ENCODE data around the gene MYMK.

MYMK gene

DNA sequence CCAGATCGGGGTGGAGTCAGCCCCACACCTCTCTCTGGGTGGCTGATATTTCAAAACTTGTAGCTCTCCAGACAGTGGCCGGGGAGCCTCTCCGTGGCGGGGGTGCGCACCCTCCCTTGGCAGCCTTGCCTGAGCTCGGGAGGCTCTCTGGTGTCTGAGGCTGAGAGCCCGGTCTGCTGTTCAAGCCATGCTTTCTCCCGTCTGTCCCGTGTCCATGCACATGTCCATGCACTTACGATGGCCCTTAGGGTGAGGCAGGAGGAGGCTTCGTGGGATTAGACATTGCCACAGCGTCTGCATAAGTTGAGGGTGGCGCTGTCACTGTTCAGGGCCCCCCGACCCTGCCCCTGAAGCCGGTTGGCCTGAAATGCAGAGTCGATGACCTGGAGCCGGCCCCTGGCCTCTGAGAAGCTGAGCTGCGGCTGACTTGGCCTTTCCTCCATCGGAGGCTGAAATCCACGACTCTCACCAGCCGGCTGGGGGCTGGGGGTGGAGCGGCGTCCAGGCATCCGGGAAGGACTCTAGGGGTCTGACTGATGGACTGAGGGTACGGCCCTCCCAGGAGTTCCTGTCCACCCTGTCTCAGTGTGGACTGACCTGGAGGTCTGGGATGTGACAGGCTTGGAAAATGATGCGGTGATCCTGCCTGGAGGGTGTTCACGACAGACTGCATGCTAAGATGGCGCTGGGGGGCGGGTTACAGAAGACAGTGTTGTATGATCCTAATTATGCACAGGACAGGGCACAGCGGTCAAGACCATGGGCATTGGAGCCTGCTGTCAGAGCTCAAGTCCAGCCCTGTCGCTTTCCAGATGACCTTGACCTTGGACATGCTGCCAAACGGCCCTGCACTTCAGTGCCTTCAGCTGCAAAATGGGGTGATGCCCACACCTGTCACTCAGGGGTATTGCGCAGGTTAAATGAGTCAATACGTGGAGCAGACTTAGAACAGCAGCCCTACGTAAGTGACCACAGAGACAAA, 27.6 kb downstream of the MYMK start:
- DNase-seq, result no peak

DNA sequence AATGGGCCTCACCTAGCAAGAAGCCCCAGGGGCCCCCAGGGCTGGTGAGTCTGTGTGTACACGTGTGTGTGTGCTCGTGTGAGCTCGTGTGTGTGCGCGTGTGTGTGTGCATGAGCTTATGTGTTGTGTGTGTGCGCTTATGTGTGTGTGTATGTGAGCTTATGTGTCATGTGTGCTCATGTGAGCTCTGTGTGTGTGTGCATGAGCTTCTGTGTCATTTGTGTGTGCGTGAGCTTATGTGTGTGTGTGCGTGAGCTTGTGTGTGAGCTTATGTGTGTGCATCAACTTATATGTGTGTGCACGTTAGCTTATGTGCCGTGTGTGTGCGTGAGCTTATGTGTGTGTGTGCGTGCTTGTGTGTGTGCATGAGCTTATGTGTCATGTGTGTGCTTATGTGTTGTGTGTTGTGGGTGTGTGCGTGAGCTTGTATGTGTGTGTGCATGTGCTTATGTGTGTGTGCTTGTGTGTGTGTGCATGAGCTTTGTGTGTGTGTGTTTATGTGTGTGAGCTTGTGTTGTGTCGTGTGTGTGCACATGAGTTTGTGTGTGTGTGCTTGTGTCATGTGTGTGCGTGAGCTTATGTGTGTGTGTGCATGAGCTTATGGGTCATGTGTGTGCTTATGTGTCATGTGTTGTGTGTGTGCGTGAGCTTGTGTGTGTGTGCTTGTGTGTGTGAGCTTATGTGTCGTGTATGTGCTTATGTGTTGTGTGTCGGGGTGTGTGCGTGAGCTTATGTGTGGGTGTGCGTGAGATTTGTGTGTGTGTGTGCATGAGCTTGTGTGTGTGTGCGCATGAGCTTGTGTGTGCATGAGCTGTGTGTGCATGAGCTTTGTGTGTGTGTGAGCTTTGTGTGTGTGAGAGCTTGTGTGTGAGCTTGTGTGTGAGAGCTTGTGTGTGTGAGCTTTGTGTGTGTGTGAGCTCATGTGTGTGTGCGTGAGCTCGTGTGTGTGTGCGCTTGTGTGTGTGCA, 29.1 kb downstream of the MYMK start:
- DNase-seq, result no peak

DNA sequence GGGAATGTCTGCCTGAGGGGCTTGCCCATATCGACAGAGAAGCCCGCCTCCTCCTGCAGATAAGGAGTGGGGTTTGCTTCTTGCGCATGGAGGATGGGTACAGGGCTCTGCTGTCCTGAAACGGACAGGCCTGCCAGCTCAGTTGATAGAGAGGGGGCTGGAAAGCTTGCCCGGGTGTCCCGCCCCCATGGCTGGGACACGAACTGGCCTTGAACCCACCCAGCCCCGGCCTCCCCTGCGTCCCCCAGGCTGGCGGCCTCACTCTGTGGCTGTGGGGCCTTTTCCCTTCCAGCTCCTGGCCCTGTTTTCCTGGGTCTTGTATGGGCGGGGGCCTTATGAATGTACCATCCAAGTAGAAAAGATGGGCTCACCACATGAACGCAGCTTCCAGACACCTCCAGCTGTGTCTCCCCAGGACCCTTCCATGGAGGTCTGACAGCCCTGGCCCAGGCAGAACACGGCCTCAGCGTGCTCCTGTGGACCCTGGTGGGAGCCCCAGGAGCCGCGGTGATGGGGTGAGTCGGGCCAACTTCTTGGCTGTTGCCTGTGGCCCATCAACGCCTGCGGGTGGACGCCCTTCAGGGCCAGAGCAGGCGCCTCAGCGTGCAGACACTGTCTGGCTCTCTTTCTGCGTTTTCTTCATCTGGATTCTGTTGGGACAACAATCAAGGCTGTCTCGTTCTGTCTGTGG, 30.0 kb downstream of the MYMK start:
- no peak for DNase-seq

DNA sequence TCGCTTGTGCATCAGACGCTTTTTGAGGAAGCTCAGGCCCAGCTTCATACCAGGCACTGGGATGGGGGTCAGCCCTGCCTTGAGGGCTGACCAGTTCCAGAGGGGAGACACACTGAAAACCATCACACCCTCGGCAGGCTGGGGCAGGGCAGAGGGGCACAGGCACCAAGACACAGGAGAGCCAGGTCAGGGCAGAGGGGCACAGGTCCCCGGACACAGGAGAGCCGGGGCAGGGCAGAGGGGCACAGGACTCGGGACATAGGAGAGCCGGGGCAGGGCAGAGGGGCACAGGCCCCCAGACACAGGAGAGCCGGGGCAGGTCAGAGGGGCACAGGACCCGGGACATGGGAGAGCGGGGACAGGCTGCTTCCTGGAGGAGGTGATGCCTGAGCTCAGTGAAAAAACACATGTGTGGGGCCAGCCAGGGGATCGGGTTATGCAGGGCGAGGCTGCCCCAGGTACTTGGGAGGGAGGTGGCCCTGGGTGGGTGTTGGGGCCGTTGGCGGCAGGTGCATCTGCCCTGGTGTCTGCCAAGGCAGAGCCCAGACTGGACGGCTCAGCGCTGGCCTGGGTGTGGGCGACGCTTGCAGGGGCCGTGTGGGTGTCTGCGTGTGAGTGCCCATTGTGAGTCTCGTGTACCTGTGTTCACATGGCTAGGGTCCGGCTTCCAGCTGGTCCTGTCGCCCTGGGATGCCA, 30.8 kb downstream of the MYMK start:
- DNase-seq, result no peak

DNA sequence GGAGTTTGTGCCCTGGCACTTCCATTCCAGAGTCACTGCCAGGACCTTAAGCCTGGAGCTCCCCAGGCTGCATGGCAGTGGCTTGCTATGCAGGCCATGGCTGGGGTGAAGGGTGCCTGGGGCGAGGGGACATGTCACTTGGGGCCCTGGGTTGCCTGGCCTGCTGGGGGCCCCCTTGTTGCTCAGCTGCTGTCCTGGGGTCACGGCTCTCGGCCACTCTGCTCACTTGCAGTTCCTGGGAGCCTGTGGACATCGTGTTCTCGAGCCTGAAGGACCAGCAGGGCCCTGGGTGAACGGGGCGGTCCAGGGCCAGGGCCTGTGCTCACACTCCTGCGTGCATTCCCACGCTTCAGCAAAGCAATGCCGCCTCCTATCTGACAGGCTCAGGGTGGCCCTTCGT, 31.3 kb downstream of the MYMK start:
- DNase-seq, result no peak

DNA sequence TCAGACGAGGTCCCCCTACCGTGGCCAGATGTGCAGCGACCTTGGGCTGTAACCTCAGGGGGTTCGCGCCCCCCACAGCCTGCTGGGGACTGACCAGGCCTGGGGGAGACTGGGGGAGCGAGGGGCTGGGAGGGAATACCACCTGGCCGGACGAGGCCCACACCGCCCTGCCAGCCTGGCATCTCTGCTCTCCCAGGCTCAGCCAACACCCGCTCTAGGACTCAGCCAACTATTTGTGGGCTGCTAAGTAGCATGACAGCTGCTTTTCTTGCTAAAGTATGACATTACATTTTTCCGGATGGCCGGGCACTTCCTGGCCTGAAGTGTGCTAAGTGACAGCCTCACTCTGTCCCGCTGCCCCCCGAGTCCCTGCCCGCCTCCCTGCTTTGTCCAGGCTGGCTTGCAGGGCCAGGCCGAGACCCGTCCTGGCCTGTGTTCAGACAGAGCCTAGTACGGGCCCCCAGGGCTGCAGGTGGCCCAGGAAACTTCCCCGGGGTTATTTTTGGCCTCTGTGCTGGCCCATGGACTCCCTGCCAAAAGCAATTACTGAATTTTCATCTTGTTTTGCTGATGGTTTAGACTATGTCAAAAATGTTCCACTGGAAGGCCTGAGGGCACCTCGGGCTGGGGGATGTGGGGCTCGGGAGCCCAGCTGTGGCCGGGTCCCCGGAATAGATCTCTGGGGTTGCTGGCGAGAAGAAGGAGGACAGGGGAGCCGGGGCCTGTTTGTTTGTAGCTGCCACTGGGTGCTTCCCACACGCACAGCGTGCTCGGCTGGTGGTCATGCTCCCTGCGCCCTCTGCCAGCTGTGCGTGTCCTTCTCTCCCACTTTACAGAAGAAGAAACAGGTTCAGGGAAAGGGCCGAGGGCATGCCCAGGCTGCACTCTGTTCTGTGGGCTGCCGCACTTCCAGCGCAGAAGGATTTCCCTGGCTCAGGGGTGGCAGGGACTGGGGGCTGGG, 32.4 kb downstream of the MYMK start:
- DNase-seq, result no peak

DNA sequence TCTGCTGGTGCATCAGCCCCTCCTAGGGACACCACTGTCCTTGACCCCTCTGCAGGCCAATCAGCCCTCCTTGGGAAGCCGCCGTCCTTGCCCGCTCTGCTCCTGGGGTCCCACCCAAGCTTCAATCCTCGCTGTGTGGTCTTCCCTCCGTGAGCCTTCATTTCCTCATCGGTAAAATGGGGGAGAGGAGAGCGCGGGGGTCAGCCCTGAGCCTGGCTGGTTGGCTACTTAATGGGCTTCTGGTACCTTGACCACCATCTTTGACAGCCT, 33.2 kb downstream of the MYMK start:
- no peak for DNase-seq

DNA sequence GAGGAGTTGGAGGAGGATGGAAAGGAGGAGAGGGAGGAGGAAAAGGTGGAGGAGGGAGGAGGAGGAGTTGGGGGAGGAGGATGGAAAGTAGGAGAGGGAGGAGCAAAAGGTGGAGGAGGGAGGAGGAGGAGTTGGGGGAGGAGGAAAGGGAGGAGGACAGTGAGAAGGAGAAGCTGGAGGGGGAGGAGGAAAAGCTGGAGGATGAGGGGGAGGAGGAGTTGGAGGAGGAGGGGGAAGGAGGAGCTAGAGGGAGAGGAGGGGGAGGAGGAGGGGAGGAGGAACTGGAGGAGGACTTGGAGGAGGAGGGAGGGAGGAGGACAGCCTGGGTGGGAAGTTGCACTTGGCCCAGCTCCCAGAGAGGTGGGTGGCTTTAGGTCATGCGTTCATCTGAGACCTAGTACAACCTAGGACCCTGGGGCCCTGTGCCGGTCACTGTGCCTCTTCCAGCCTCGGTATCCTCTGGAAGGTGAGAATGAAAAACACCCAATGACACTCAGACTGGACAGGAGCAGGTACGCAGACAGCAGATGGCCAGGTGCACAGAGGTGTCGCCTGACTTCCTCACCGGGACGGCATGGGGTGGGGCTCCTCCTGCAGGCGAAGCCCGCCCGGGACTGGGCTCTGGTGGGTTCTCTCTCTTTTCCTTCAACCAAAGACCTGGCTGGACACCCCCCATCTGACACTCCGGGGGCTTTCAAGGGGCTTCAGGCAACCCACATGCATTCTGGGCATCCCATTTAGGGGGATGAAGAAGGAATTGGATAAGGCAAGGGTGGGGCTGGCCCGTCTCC, 33.7 kb downstream of the MYMK start:
- no peak for DNase-seq

DNA sequence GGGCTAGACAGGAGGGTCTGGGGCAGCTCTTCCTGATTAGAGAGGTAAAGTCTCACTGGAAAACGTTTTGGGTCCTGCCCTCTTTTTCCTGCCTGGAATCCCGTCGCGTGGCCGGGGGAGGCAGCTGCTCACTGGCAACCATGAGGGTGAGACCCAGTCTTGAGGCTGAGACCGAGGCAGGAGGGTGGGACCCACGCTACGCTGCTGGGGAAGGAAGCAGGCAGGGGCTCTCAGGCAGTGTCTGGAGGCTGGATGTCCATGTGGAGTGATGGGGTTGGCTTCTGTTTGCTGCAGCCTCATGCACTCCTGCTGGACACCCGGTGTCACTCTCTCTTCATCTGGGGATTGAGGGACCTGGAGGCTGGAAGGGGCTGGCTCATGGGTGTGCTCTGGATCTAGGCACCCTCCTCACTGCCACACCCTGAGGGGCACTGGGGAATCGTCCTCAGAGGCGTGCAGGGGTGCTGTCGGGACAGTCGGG, 34.5 kb downstream of the MYMK start:
- no peak for DNase-seq

DNA sequence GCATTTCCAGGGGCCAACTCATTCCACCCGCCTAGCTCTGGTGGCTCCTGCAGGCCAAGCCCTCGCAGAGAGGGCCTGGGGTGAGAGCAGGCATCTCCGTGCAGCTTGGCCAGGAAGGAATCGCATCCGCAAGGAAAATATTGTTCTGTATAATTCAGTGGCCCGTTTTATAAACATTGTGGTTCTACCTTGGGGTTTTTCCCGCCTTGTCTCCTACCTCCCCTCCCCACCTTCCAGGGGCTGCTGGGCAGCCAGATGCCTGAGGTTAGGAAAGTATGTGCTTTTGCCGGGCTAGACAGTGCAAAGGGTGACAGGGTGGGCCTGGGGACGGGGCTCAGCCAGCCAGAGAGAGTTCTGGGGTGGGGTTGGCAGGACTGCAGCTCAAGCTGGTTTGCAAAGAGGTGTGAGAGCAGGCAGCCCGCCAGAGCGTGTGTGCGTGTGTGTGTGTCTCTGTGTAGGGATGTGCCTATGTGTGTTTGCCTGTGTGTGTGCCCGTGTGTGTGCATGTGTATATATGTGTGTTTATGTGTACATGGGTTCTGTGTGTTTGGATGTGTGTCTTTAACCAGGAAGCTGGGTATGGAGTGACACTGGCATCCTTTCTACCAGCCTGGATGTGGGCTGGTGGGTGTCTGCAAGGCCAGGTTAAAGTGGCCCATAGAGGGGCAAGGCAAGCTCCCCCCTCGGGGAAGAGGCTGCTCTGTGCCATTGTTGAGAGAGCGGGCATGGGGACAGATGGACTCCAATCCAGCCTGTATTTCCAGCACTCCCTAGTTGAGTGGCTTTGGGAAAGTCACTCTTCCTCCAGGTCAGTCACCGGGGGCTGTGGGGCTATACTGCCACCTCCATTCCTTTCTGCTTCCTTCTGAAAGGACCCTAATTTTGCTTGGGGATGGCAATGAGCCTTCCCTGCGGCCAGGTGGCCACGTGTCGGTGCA, 35.2 kb downstream of the MYMK start:
- DNase-seq, result no peak

DNA sequence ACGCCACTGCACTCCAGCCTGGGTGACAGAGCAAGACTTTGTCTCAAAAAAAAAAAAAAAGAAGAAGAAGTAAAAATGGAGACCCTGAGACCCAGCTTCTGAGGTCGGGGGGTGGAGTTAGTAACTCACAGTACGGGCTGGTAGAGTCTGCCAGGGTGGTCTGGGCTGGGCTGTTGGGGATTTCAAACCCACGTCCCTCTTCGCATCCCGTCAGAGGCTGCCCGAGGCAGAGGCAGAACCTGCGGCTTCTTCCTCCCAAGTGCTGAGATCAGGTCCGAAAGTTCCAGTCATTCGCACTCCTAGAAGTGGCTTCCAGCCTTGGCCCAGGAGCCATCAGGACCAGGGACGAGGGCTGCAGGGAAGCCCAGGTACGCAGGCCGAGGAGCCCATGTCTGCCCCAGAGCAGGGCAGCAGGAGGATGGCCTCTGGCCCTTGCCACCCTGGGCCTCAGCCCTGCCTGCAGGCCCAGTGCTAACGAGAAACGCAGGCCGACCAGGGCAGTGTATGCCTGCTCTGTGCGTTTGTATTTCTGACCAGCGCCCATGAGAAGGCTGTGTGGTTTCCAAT, 36.0 kb downstream of the MYMK start:
- DNase-seq, result no peak

DNA sequence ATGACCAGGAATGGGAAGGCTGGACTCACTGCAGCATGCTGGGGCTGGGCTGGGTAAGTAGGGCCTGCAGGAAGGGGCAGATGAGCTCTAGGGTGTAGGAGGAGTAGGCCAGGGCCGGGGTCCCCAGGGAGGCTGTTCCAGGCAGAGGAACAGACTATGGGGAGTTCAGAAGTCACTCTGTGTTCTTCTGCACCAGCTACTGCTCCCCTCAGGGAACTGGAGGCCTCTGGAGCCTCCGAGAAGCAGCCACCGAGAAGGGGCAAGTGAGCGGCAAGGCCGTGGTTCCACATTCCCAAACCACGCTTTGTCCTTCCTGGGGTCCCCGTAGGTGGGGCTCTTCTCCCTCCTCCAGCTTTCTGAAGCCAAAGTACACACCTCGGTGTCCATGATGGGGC, 37.4 kb downstream of the MYMK start:
- no peak for DNase-seq

DNA sequence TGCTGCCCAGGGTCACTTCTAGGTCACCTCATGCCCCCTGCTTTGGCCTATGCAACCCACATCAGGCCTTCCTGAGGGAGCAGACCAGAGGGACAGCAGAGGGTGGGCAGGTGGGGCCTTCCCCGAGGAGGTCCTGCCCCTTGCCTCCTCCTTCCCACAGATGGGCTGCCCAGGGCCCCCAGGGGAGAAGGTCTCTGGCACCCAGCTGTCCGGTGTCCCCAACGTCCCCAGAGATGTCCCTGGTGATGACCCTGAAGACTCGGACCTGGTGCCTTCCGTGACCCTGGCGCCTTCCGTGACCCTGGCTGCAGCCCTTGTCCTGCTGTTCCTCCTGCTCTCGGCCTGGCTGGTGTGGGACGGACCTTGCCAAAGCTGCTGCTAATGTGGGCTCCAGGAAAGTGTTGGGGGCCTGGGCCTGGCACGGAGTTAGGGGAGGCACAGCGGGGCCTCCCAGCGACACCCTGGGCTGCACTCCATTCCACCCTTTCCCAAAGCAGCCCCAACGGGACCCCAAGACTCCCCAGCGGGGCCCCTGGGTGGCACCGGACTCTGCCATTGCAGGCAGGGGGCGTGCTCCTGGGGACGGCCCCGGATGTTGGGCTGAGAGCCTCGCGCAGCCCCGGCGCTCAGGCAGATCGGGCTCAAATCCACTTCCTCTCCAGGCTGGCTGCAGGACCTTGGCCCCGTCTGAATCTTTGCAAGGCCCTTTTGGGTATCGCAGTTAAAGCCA, 39.1 kb downstream of the MYMK start:
- no peak for DNase-seq

DNA sequence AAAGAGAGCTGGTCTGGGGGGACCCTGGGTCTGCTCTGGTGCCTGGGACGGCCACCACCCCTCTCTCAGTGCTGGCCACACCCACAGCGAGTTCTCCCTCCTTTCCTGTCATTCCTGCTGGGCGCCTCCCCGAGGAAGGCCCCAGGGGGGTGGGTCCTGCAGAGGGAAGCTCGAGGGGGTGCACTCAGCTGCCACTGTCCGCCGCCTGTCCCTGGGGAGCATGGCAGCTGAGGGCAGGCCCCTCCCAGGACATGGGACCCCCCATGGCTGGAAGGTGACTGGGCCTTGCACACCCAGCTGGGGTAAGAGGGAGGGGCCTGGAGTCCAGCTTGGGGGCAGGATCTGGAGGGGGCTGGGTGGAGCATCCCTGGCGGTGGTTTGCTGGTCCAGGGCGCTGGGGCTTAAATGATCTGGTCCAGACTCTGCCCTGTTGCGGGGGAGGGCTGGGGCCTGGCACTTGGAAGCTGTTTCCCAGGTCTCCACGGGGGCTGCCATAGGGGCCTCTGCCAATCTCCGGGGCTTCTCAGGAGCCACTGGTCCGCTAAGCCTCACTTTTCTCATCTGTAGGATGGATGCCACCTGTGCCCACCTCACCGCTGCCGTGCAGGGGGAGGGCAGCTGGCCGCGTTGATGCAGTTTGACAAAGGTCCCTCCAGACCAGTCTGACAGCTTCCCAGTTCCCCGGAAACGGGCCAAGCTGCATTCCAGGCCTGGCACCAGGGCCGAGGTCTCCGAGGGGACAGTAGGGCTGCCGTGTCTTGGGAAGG, 39.9 kb downstream of the MYMK start:
- DNase-seq, result no peak

DNA sequence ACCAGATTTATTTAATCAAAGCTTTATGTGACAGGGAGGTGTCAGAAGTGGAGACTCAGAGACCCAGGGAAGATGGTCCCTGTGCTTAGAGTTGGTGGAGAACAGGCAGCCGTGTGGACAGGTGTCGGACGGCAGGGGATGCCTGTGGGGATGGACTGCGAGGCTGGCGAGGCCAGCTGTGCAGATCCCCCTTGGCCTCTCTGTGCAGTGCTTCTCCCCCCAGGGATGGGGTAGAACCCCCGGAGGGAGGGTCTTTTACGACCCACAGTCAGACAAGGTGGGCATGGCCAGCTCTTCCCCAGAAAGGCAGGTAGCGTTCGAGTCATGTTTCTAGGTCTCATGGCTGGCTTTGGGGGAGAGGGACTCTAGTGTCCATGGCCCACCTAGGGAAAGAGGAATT, 41.1 kb downstream of the MYMK start:
- DNase-seq, result no peak

DNA sequence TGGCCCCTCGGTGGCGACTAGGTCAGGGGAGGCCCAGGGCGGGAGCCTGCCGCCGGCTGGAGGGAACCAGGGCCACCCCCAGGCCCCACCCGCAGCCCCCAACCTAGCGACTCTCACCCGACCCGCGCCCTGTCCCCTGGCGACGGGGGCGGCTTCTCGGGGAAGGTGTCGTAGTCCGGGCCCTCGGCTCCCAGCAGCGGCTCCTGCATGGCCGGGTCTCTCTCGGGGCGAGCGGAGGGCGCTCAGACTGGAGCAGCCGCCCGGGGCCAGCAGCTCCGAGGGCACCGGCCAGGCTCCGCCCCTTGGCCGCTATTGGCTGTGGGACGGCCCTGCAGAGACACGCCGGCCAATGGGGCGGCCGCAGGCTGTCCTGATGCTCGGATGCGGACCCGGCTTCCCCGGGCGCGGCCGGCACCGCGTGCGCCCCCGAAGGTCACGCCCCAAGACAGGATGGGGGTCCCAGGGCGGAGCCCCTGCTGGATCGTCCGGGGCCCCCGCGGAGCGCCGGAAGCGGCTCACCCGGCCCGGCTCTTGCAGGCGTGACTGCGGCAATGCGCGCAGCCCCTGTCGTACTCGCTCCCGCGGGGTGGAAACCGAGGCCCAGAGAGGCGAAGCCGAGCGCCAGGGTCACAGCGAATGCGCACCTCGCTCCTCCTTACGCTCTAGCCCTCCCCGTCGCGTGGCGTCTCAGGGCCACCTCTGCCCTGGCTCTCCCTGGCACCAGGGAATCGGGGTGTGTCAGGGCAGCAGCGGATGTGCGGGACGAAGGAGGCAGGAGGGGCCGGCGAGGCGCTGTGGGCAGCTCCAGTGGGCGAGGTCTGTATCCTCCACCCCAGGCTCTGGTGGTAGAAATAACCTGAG, 45.7 kb downstream of the MYMK start, which contains the start of gene SLC2A6:
Gene SLC2A6, minus strand, starts transcription at position 249 of the 861 bp plus-strand sequence. Its CDS starts 40 bp downstream, at position 209.
- peak; percentile 58 for DNase-seq

Measured in NCI-H748 treated with DMSO at 0.1 percent for 48 hours (cell line).